DND-41 (cell line): Measurements from ENCODE around the gene LAG3.

Experiments
- ATAC-seq: fragments of 200-7000 bp; cut with Tn5 transposase; 3 replicates; pipeline ENCODE4 v1.9.1; 2021; ENCODE audit warnings: low read depth; ENCODE audit not compliant: insufficient read depth
- DNase-seq: peaks from one replicate; pipeline ENCODE4 v3.0.0-alpha.2; 2020
- H2AFZ ChIP-seq: 2 replicates; pipeline ENCODE4 v1.6.0; 2012; ENCODE audit warnings: low read depth, low read length
- H3K27ac ChIP-seq: 2 replicates; pipeline ENCODE4 v1.5.1; 2012; ENCODE audit warnings: low read length, inconsistent platforms
- H3K27me3 ChIP-seq: fragments of 200-600 bp; sonication (generic); 2 replicates; pipeline ENCODE4 v1.6.0; 2012; ENCODE audit warnings: low read length, mild to moderate bottlenecking, inconsistent platforms; ENCODE audit not compliant: insufficient read depth, poor library complexity
- H3K36me3 ChIP-seq: 2 replicates; pipeline ENCODE4 v1.5.1; 2012; ENCODE audit warnings: low read length, inconsistent platforms; ENCODE audit not compliant: insufficient read depth
- H3K4me1 ChIP-seq: 2 replicates; pipeline ENCODE4 v1.5.1; 2012; ENCODE audit warnings: mild to moderate bottlenecking, low read length; ENCODE audit not compliant: insufficient read depth
- H3K4me2 ChIP-seq: 2 replicates; pipeline ENCODE4 v1.6.0; 2012; ENCODE audit warnings: mild to moderate bottlenecking, moderate library complexity, low read length, inconsistent platforms; ENCODE audit not compliant: insufficient read depth
- H3K4me3 ChIP-seq, 2 experiments: fragments of 200-600 bp in 1 of 2; shearing (Covaris generic) in 1 of 2; 2 replicates each; pipeline ENCODE4 v1.5.1; 2012 to 2016; ENCODE audit warnings: inconsistent platforms in 2 of 2, low read length in 2 of 2, mild to moderate bottlenecking in 2 of 2, low read depth in 1 of 2, moderate library complexity in 1 of 2
- H3K79me2 ChIP-seq: 2 replicates; pipeline ENCODE4 v1.6.0; 2012; ENCODE audit warnings: low read length, inconsistent platforms; ENCODE audit not compliant: insufficient read depth
- H3K9ac ChIP-seq: 2 replicates; pipeline ENCODE4 v1.6.0; 2012; ENCODE audit warnings: low read depth, mild to moderate bottlenecking, inconsistent platforms, low read length, moderate library complexity
- H3K9me3 ChIP-seq: 2 replicates; pipeline ENCODE4 v1.5.1; 2012; ENCODE audit warnings: low read length, moderate library complexity, mild to moderate bottlenecking, inconsistent platforms; ENCODE audit not compliant: insufficient read depth, severe bottlenecking
- H4K20me1 ChIP-seq: 2 replicates; pipeline ENCODE4 v1.6.0; 2012; ENCODE audit warnings: low read length; ENCODE audit not compliant: insufficient read depth
- CTCF ChIP-seq: IDR thresholded peaks from 2 replicates; pipeline ENCODE4 v1.5.1; 2012; ENCODE audit warnings: borderline replicate concordance, low read length, moderate library complexity, mild to moderate bottlenecking; ENCODE audit not compliant: poor library complexity, severe bottlenecking; ENCODE audit errors: extremely low read depth
- EZH2 ChIP-seq: IDR thresholded peaks from 3 replicates; pipeline ENCODE4 v1.6.1; 2012; ENCODE audit warnings: borderline replicate concordance, low read depth, mild to moderate bottlenecking, moderate library complexity, low read length, inconsistent platforms; ENCODE audit not compliant: severe bottlenecking

LAG3 gene

GRCh38 chr12:6819106-6820030 lies 47.0 kb downstream of the LAG3 start:
- H4K20me1 ChIP-seq: peaks cover 4% of the 10 kb centered on the region
- no peak overlapping the region for H2AFZ ChIP-seq
- no peak overlapping the region for H3K4me2 ChIP-seq
- no peaks in the 10 kb centered on the region for H3K9me3 ChIP-seq
- no peak for TF ChIP-seq EZH2
- TF ChIP-seq CTCF: no peak
- H3K4me3 ChIP-seq: no peak overlapping the region
- no peak overlapping the region for H3K27ac ChIP-seq
- no peaks in the 10 kb centered on the region for H3K79me2 ChIP-seq
- no peak for DNase-seq
- H3K9ac ChIP-seq: no peak overlapping the region
- peaks cover 53% of the 10 kb centered on the region for H3K27me3 ChIP-seq
- no peaks in the 10 kb centered on the region for H3K36me3 ChIP-seq
- no peak for ATAC-seq
- peaks cover 16% of the 10 kb centered on the region for H3K4me1 ChIP-seq

GRCh38 chr12:6820166-6820565 lies 47.8 kb downstream of the LAG3 start:
- Histone ChIP-seq H3K9me3 (no peaks in the 10 kb centered on the region), H3K4me2 (no peak overlapping the region), H2AFZ (no peak overlapping the region), H3K27ac (no peak overlapping the region), H3K4me1 (peaks cover 16% of the 10 kb centered on the region), H3K36me3 (no peaks in the 10 kb centered on the region), H4K20me1 (peaks cover 7% of the 10 kb centered on the region), H3K27me3 (peaks cover 51% of the 10 kb centered on the region), H3K79me2 (no peaks in the 10 kb centered on the region), H3K4me3 (no peak overlapping the region), H3K9ac (no peak overlapping the region)
- ATAC-seq (no peak), DNase-seq (no peak)
- TF ChIP-seq CTCF: no peak
- TF ChIP-seq EZH2: no peak

GRCh38 chr12:6821591-6822425 lies 49.5 kb downstream of the LAG3 start, which contains the start of gene GPR162:
GPR162 (plus strand) TSS chr12:6821821; CDS start chr12:6823899, 2,078 bp downstream.
- TF ChIP-seq EZH2 (peak; percentile 79), CTCF (no peak)
- H2AFZ ChIP-seq: peak within 1 kb of the TSS; percentile 64
- H4K20me1 ChIP-seq: peaks cover 10% of the 10 kb centered on the region

More at GRCh38 chr12:6821591-6822425, 49.5 kb downstream of the LAG3 start, which contains the start of gene GPR162:
- no peaks in the 10 kb centered on the region for H3K9me3 ChIP-seq
- H3K9ac ChIP-seq: peak within 1 kb of the TSS; percentile 27
- H3K27ac ChIP-seq: peak within 1 kb of the TSS; percentile 45; the same call in 1 of the 2 replicates
- ATAC-seq (peak; percentile 59), DNase-seq (peak; percentile 49)
- no peaks in the 10 kb centered on the region for H3K79me2 ChIP-seq
- no peaks in the 10 kb centered on the region for H3K36me3 ChIP-seq
- H3K4me1 ChIP-seq: peaks cover 16% of the 10 kb centered on the region
- H3K4me3 ChIP-seq: peak within 1 kb of the TSS in 1 of 2 experiments; percentile 51; a peak in 2 of 4 replicates
- H3K4me2 ChIP-seq: peak within 1 kb of the TSS; percentile 65
- H3K27me3 ChIP-seq: peaks cover 61% of the 10 kb centered on the region
